Nephron progenitor cell (in vitro differentiated cells): ENCODE measurements around the gene PPP1R26.
"Not testable (repeated sequence)": the region's sequence is repeated elsewhere in the genome, so short reads cannot be mapped to it uniquely, and the experiment has no call there.

ENCODE experiments used
- DNase-seq: peaks from one replicate; pipeline ENCODE4 v3.0.0; 2021
- H3K27ac Mint-ChIP-seq: 2 replicates; pipeline ENCODE4 v1.8.0; 2021; ENCODE audit warnings: mild to moderate bottlenecking, moderate library complexity, mixed read lengths
- H3K27me3 Mint-ChIP-seq: 2 replicates; pipeline ENCODE4 v1.8.0; 2021; ENCODE audit warnings: mild to moderate bottlenecking, low read depth, mixed read lengths; ENCODE audit not compliant: poor library complexity
- H3K36me3 Mint-ChIP-seq: 2 replicates; pipeline ENCODE4 v1.8.0; 2021; ENCODE audit warnings: low read depth, mixed read lengths
- H3K4me1 Mint-ChIP-seq: 2 replicates; pipeline ENCODE4 v1.8.0; 2021; ENCODE audit warnings: mixed read lengths
- H3K4me3 Mint-ChIP-seq: 2 replicates; pipeline ENCODE4 v1.8.0; 2021; ENCODE audit warnings: mild to moderate bottlenecking, moderate library complexity, mixed read lengths
- H3K9me3 Mint-ChIP-seq: 2 replicates; pipeline ENCODE4 v1.8.0; 2021; ENCODE audit warnings: mild to moderate bottlenecking, moderate library complexity, mixed read lengths
- TF ChIP-seq, protein P1 (sequence below): fragments of 200-600 bp; sonication (generic); IDR thresholded peaks from 2 replicates; pipeline ENCODE4 v1.5.0; 2021; ENCODE audit warnings: antibody characterized with exemption

Gene PPP1R26

GRCh38 chr9:135442075-135442474 lies 37.5 kb upstream of the PPP1R26 start:
- TF ChIP-seq, protein P1, sequence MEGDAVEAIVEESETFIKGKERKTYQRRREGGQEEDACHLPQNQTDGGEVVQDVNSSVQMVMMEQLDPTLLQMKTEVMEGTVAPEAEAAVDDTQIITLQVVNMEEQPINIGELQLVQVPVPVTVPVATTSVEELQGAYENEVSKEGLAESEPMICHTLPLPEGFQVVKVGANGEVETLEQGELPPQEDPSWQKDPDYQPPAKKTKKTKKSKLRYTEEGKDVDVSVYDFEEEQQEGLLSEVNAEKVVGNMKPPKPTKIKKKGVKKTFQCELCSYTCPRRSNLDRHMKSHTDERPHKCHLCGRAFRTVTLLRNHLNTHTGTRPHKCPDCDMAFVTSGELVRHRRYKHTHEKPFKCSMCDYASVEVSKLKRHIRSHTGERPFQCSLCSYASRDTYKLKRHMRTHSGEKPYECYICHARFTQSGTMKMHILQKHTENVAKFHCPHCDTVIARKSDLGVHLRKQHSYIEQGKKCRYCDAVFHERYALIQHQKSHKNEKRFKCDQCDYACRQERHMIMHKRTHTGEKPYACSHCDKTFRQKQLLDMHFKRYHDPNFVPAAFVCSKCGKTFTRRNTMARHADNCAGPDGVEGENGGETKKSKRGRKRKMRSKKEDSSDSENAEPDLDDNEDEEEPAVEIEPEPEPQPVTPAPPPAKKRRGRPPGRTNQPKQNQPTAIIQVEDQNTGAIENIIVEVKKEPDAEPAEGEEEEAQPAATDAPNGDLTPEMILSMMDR: no peak
- H3K4me3 Mint-ChIP-seq: peak overlapping the region; percentile 0
- peak overlapping the region; percentile 71 for H3K27ac Mint-ChIP-seq
- peaks cover 7% of the 10 kb centered on the region for H3K27me3 Mint-ChIP-seq
- no peak for DNase-seq
- H3K9me3 Mint-ChIP-seq: peaks cover 25% of the 10 kb centered on the region
- peaks cover 13% of the 10 kb centered on the region for H3K36me3 Mint-ChIP-seq
- H3K4me1 Mint-ChIP-seq: peaks cover 63% of the 10 kb centered on the region

- peaks cover 12% of the 10 kb centered on the region for H3K9me3 Mint-ChIP-seq
- peak overlapping the region; percentile 96 for H3K27ac Mint-ChIP-seq
Measured at GRCh38 chr9:135443797-135444425, 35.7 kb upstream of the PPP1R26 start.

GRCh38 chr9:135447126-135447525 lies 32.5 kb upstream of the PPP1R26 start:
- Mint-ChIP-seq H3K27ac (no peak overlapping the region), H3K4me1 (peaks cover 51% of the 10 kb centered on the region), H3K4me3 (no peak overlapping the region), H3K27me3 (peaks cover 10% of the 10 kb centered on the region), H3K36me3 (no peaks in the 10 kb centered on the region), H3K9me3 (peaks cover 15% of the 10 kb centered on the region)
- DNase-seq: no peak
- TF ChIP-seq, protein P1: no peak

More at GRCh38 chr9:135443797-135444425, 35.7 kb upstream of the PPP1R26 start:
- peaks cover 70% of the 10 kb centered on the region for H3K4me1 Mint-ChIP-seq
- TF ChIP-seq, protein P1: no peak
- peak; percentile 30 for DNase-seq
- H3K36me3 Mint-ChIP-seq: no peaks in the 10 kb centered on the region
- H3K27me3 Mint-ChIP-seq: peaks cover 13% of the 10 kb centered on the region
- no peak overlapping the region for H3K4me3 Mint-ChIP-seq

- no peak for DNase-seq
- H3K36me3 Mint-ChIP-seq: no peaks in the 10 kb centered on the region
- H3K9me3 Mint-ChIP-seq: peaks cover 19% of the 10 kb centered on the region
- TF ChIP-seq, protein P1: no peak
- no peak overlapping the region for H3K4me3 Mint-ChIP-seq
- peaks cover 36% of the 10 kb centered on the region for H3K4me1 Mint-ChIP-seq
- H3K27me3 Mint-ChIP-seq: peaks cover 13% of the 10 kb centered on the region
- H3K27ac Mint-ChIP-seq: peak overlapping the region; percentile 46
Measured at GRCh38 chr9:135448663-135449100, 30.9 kb upstream of the PPP1R26 start.

- not testable (repeated sequence) for H3K36me3 Mint-ChIP-seq, DNase-seq, H3K27ac Mint-ChIP-seq, H3K4me3 Mint-ChIP-seq
- peaks cover 20% of the 10 kb centered on the region for H3K9me3 Mint-ChIP-seq
- peaks cover 17% of the 10 kb centered on the region for H3K27me3 Mint-ChIP-seq
- H3K4me1 Mint-ChIP-seq: peaks cover 28% of the 10 kb centered on the region
Measured at GRCh38 chr9:135449532-135449931, 30.1 kb upstream of the PPP1R26 start.

- no peak overlapping the region for H3K4me3 Mint-ChIP-seq
- peaks cover 24% of the 10 kb centered on the region for H3K4me1 Mint-ChIP-seq
- no peak overlapping the region for H3K27ac Mint-ChIP-seq
- peaks cover 22% of the 10 kb centered on the region for H3K27me3 Mint-ChIP-seq
- DNase-seq: no peak
- H3K36me3 Mint-ChIP-seq: peaks cover 5% of the 10 kb centered on the region
- H3K9me3 Mint-ChIP-seq: peaks cover 21% of the 10 kb centered on the region
- TF ChIP-seq, protein P1: no peak
Measured at GRCh38 chr9:135450956-135451355, 28.6 kb upstream of the PPP1R26 start.

GRCh38 chr9:135451909-135452308 lies 27.7 kb upstream of the PPP1R26 start:
- Mint-ChIP-seq H3K4me1 (peaks cover 24% of the 10 kb centered on the region), H3K9me3 (peaks cover 21% of the 10 kb centered on the region), H3K27ac (peak overlapping the region; percentile 34), H3K27me3 (peaks cover 22% of the 10 kb centered on the region)
- not testable (repeated sequence) for H3K36me3 Mint-ChIP-seq, DNase-seq, H3K4me3 Mint-ChIP-seq
